ENCODE measurements around the gene COLEC12. TPM values are rescaled to one million over a fixed set of nuclear protein-coding genes. Genes with fewer than 3 reads are reported as not detected.

Gene COLEC12
- total RNA-seq, 1 experiment from 2014 or later, result not detected

DNA sequence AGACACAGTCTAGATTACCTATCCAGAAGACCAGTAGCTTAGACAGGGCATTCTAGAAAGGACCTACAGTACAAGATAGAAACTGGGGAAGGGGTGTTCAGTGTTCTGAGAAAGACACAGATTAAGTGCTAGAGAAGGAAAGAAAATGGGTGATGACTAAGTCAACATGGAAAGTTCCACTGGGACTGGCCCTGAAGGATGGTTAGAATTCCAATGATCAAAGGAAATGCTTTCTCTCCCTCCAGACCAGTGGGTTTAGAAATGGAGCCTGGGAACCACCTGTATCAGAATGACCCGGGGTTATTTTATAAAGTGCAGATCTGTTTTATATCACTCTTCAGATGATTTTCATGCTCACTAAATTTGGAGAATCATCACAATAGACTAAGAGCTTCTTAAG lies 5.8 kb upstream of the COLEC12 start:
- Histone ChIP-seq H3K9me3 (ENCODE audit: control insufficient read depth in 1 of 2, insufficient read depth in 1 of 2, low read depth in 1 of 2, low read length in 2 of 2) (no peaks in the 10 kb centered on the region), H3K27ac (ENCODE audit: low read depth, low read length) (no peak overlapping the region), H3K79me2 (ENCODE audit: insufficient read depth, low read length) (no peaks in the 10 kb centered on the region), H3K9ac (ENCODE audit: low read length) (no peak overlapping the region), H3K4me3 (replicated peaks in 1 of 2; ENCODE audit: low read depth in 1 of 2, low read length in 2 of 2) (no peak overlapping the region), H3K27me3 (ENCODE audit: insufficient read depth, low read length) (peaks cover 13% of the 10 kb centered on the region; the same call in 1 of the 2 replicates), H3K36me3 (ENCODE audit: control insufficient read depth in 1 of 2, insufficient read depth in 2 of 2, low read length in 2 of 2) (no peaks in the 10 kb centered on the region), H3K4me1 (ENCODE audit: control insufficient read depth in 1 of 2, insufficient read depth in 2 of 2, low read length in 2 of 2) (no peaks in the 10 kb centered on the region), H3K9me2 (ENCODE audit: insufficient read depth) (no peaks in the 10 kb centered on the region), H3K4me2 (ENCODE audit: low read length) (no peak overlapping the region), H4K20me1 (ENCODE audit: insufficient read depth) (no peaks in the 10 kb centered on the region), H2AFZ (ENCODE audit: low read depth, low read length, poor library complexity, severe bottlenecking) (no peak overlapping the region)
- TF ChIP-seq TCF7L2 (IDR thresholded peaks at IDR 0.05; ENCODE audit: borderline replicate concordance, extremely low read depth, insufficient read depth, insufficient read length), result no peak
- no peak for TF ChIP-seq SIN3A (IDR thresholded peaks at IDR 0.05; ENCODE audit: low read depth)
- TF ChIP-seq YY1 (IDR thresholded peaks at IDR 0.05; ENCODE audit: extremely low read depth, insufficient replicate concordance, low read depth, low read length), result no peak
- TF ChIP-seq, protein P1, sequence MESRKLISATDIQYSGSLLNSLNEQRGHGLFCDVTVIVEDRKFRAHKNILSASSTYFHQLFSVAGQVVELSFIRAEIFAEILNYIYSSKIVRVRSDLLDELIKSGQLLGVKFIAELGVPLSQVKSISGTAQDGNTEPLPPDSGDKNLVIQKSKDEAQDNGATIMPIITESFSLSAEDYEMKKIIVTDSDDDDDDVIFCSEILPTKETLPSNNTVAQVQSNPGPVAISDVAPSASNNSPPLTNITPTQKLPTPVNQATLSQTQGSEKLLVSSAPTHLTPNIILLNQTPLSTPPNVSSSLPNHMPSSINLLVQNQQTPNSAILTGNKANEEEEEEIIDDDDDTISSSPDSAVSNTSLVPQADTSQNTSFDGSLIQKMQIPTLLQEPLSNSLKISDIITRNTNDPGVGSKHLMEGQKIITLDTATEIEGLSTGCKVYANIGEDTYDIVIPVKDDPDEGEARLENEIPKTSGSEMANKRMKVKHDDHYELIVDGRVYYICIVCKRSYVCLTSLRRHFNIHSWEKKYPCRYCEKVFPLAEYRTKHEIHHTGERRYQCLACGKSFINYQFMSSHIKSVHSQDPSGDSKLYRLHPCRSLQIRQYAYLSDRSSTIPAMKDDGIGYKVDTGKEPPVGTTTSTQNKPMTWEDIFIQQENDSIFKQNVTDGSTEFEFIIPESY (IDR thresholded peaks at IDR 0.05; ENCODE audit: extremely low read depth, insufficient replicate concordance, low read length), result no peak
- no peak for TF ChIP-seq ELF1 (IDR thresholded peaks at IDR 0.05; ENCODE audit: borderline replicate concordance, low read depth)
- TF ChIP-seq, protein P2, sequence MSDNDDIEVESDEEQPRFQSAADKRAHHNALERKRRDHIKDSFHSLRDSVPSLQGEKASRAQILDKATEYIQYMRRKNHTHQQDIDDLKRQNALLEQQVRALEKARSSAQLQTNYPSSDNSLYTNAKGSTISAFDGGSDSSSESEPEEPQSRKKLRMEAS (IDR thresholded peaks at IDR 0.05), result no peak
- TF ChIP-seq POLR2AphosphoS5 (IDR thresholded peaks at IDR 0.05; ENCODE audit: low read depth, low read length), result no peak
- no peak for TF ChIP-seq EZH2 (IDR thresholded peaks at IDR 0.05)
- no peak for TF ChIP-seq CEBPB (IDR thresholded peaks at IDR 0.05; ENCODE audit: low read depth)
- no peak for TF ChIP-seq SRF (IDR thresholded peaks at IDR 0.05; ENCODE audit: low read depth)
- TF ChIP-seq, protein P3, sequence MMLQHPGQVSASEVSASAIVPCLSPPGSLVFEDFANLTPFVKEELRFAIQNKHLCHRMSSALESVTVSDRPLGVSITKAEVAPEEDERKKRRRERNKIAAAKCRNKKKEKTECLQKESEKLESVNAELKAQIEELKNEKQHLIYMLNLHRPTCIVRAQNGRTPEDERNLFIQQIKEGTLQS (IDR thresholded peaks at IDR 0.05), result no peak
- TF ChIP-seq, protein P4, sequence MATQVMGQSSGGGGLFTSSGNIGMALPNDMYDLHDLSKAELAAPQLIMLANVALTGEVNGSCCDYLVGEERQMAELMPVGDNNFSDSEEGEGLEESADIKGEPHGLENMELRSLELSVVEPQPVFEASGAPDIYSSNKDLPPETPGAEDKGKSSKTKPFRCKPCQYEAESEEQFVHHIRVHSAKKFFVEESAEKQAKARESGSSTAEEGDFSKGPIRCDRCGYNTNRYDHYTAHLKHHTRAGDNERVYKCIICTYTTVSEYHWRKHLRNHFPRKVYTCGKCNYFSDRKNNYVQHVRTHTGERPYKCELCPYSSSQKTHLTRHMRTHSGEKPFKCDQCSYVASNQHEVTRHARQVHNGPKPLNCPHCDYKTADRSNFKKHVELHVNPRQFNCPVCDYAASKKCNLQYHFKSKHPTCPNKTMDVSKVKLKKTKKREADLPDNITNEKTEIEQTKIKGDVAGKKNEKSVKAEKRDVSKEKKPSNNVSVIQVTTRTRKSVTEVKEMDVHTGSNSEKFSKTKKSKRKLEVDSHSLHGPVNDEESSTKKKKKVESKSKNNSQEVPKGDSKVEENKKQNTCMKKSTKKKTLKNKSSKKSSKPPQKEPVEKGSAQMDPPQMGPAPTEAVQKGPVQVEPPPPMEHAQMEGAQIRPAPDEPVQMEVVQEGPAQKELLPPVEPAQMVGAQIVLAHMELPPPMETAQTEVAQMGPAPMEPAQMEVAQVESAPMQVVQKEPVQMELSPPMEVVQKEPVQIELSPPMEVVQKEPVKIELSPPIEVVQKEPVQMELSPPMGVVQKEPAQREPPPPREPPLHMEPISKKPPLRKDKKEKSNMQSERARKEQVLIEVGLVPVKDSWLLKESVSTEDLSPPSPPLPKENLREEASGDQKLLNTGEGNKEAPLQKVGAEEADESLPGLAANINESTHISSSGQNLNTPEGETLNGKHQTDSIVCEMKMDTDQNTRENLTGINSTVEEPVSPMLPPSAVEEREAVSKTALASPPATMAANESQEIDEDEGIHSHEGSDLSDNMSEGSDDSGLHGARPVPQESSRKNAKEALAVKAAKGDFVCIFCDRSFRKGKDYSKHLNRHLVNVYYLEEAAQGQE (IDR thresholded peaks at IDR 0.05; ENCODE audit: low read depth), result no peak
- no peak for TF ChIP-seq RAD21 (IDR thresholded peaks at IDR 0.05; ENCODE audit: low read depth)
- no peak for TF ChIP-seq POLR2A (IDR thresholded peaks at IDR 0.05; ENCODE audit: borderline replicate concordance, extremely low read depth, insufficient read depth, insufficient read length)
- TF ChIP-seq EZH2phosphoT487 (IDR thresholded peaks at IDR 0.05; ENCODE audit: borderline replicate concordance), result no peak
- no peak for TF ChIP-seq CBX3 (IDR thresholded peaks at IDR 0.05; ENCODE audit: low read depth)
- DNase-seq (ENCODE audit: low read depth, low spot score) (no peak), ATAC-seq (no peak)
- intact Hi-C loops (cut with micrococcal nuclease), result no loop called here
- POLR2A ChIA-PET, result no interaction called here
- CTCF ChIA-PET, result interaction anchor here (0.9 kb wide), 1 partner anchor 9 kb away, joined by 3 read pairs; no protein-coding TSS in a partner anchor
- no TSS peak for BruUV-seq (replicated peaks)
- RAD21 ChIA-PET (ENCODE audit: low non-redundant PET in 1 of 2, low total read pairs in 2 of 2, uncharacterized antibody in 2 of 2, unreplicated experiment in 2 of 2), result no interaction called here

Data from HCT116 (cell line).